HEK293 (cell line): ENCODE data around the gene LTV1.

Experiments
- CTCF ChIA-PET: fragments of 350-600 bp; formaldehyde crosslinking; extraction: SDS; loops from one replicate; lab custom pipeline; 2021; ENCODE audit warnings: antibody characterized with exemption; lab: Yijun Ruan, JAX
- POLR2A ChIA-PET: fragments of 300-600 bp; formaldehyde crosslinking; extraction: SDS; loops from one replicate; lab custom pipeline; 2020; ENCODE audit warnings: antibody characterized with exemption, inconsistent platforms; lab: Yijun Ruan, JAX
- H3K27ac ChIP-seq: fragments of 200-500 bp; sonication (Bioruptor generic); 2 replicates; pipeline ENCODE4 v1.5.1; 2014; ENCODE audit warnings: low read depth, low read length, control low read depth, inconsistent platforms; ENCODE audit errors: extremely low read depth
- H3K36me3 ChIP-seq, 2 experiments: fragments of 200-500 bp in 1 of 2; sonication (Bioruptor generic) in 1 of 2; 1 replicate in 1 of 2; 2 replicates in 1 of 2; pipeline ENCODE4 v1.5.1; 2014 to 2017; ENCODE audit warnings: inconsistent platforms in 2 of 2, low read length in 2 of 2; ENCODE audit not compliant: control insufficient read depth in 2 of 2, insufficient read depth in 1 of 2
- H3K4me1 ChIP-seq: fragments of 200-500 bp; sonication (Bioruptor generic); 2 replicates; pipeline ENCODE4 v1.5.1; 2014; ENCODE audit warnings: mild to moderate bottlenecking, low read length, inconsistent platforms; ENCODE audit not compliant: control insufficient read depth, insufficient read depth
- H3K4me3 ChIP-seq: 2 replicates; pipeline ENCODE4 v1.5.1; 2011; ENCODE audit warnings: low read depth, mild to moderate bottlenecking, control low read depth, low read length, moderate library complexity
- H3K9me3 ChIP-seq: fragments of 200-500 bp; sonication (Bioruptor generic); 2 replicates; pipeline ENCODE4 v1.5.1; 2014; ENCODE audit warnings: low read depth, low read length, inconsistent platforms; ENCODE audit not compliant: control insufficient read depth, insufficient read depth
- GLI4 ChIP-seq: fragments of 450-650 bp; formaldehyde crosslinking; IDR thresholded peaks from 2 replicates; pipeline ENCODE4 v1.5.1; 2016; ENCODE audit warnings: missing biosample characterization, missing genetic modification characterization
- HOXD13 ChIP-seq: sonication (generic); formaldehyde crosslinking; IDR thresholded peaks from 2 replicates; pipeline ENCODE4 v1.8.0; 2022; ENCODE audit warnings: missing genetic modification reagents, borderline replicate concordance
- KLF8 ChIP-seq: fragments of 450-650 bp; formaldehyde crosslinking; IDR thresholded peaks from 2 replicates; pipeline ENCODE4 v1.5.1; 2016; ENCODE audit warnings: missing biosample characterization, missing genetic modification characterization
- OSR2 ChIP-seq: fragments of 450-650 bp; formaldehyde crosslinking; IDR thresholded peaks from 2 replicates; pipeline ENCODE4 v1.5.1; 2016; ENCODE audit warnings: missing biosample characterization, missing genetic modification characterization
- OVOL3 ChIP-seq: fragments of 450-650 bp; formaldehyde crosslinking; IDR thresholded peaks from 2 replicates; pipeline ENCODE4 v1.5.1; 2016; ENCODE audit warnings: missing biosample characterization, missing genetic modification characterization
- YY1 ChIP-seq: fragments of 450-650 bp; formaldehyde crosslinking; IDR thresholded peaks from 2 replicates; pipeline ENCODE4 v1.5.1; 2018; ENCODE audit warnings: missing biosample characterization, missing genetic modification characterization
- ZNF133 ChIP-seq: fragments of 450-650 bp; formaldehyde crosslinking; IDR thresholded peaks from 2 replicates; pipeline ENCODE4 v1.5.1; 2016; ENCODE audit warnings: missing biosample characterization, missing genetic modification characterization
- ZNF324 ChIP-seq: fragments of 450-650 bp; formaldehyde crosslinking; IDR thresholded peaks from 2 replicates; pipeline ENCODE4 v1.5.1; 2016; ENCODE audit warnings: missing biosample characterization, missing genetic modification characterization
- ZNF350 ChIP-seq: fragments of 450-650 bp; formaldehyde crosslinking; IDR thresholded peaks from 2 replicates; pipeline ENCODE4 v1.5.0; 2017; ENCODE audit warnings: missing biosample characterization, mild to moderate bottlenecking, missing genetic modification characterization
- ZNF423 ChIP-seq: fragments of 450-650 bp; formaldehyde crosslinking; IDR thresholded peaks from 2 replicates; pipeline ENCODE4 v1.5.1; 2016; ENCODE audit warnings: missing biosample characterization, missing genetic modification characterization
- ZNF433 ChIP-seq: fragments of 450-650 bp; formaldehyde crosslinking; IDR thresholded peaks from 2 replicates; pipeline ENCODE4 v1.5.1; 2016; ENCODE audit warnings: missing biosample characterization, missing genetic modification characterization, low read depth
- ZNF560 ChIP-seq: fragments of 450-650 bp; formaldehyde crosslinking; IDR thresholded peaks from 2 replicates; pipeline ENCODE4 v1.5.1; 2017; ENCODE audit warnings: missing biosample characterization, missing genetic modification characterization, borderline replicate concordance
- ZNF768 ChIP-seq: fragments of 450-650 bp; formaldehyde crosslinking; IDR thresholded peaks from 2 replicates; pipeline ENCODE4 v1.5.1; 2018; ENCODE audit warnings: missing biosample characterization, mild to moderate bottlenecking, missing genetic modification characterization
- TF ChIP-seq, protein P1 (sequence below): fragments of 450-650 bp; formaldehyde crosslinking; optimal IDR thresholded peaks from 2 replicates; pipeline ENCODE3; 2016; ENCODE audit warnings: missing biosample characterization, mild to moderate bottlenecking, missing genetic modification characterization
- TF ChIP-seq, protein P2 (sequence below): IDR thresholded peaks from 2 replicates; pipeline ENCODE4 v1.6.1; 2011; ENCODE audit warnings: mild to moderate bottlenecking, low read depth, low read length, borderline replicate concordance
- TF ChIP-seq, protein P3 (sequence below): fragments of 450-650 bp; IDR thresholded peaks from 2 replicates; pipeline ENCODE4 v1.5.1; 2018; ENCODE audit warnings: missing biosample characterization, missing genetic modification characterization
- TF ChIP-seq, protein P4 (sequence below): sonication (generic); formaldehyde crosslinking; IDR thresholded peaks from 2 replicates; pipeline ENCODE4 v1.8.1; 2022; ENCODE audit warnings: mild to moderate bottlenecking, moderate library complexity, missing genetic modification reagents
- TF ChIP-seq, protein P5 (sequence below): fragments of 450-650 bp; formaldehyde crosslinking; IDR thresholded peaks from 2 replicates; pipeline ENCODE4 v1.5.1; 2016; ENCODE audit warnings: missing biosample characterization, missing genetic modification characterization

The LTV1 gene

DNA sequence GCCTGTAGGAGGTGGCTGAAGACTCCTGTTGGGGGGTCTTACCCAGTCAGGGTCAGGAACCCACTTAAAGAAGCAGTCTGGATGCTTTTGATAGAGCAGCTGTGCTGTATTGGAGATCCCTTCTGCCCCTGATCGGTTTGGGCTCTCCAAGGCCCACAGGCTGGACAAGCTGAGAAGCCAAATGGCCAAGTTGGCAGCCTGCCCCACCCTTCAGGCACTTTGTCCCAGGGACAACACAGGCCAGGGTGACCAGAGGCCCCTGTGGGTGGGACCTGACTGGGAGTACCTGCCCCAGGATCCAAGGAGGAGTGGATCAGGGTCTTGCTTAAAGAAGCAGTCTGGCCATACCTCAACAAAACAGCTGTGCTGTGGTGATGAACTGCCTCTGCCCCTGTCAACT is 69.5 kb downstream of the LTV1 start:
- ChIA-PET CTCF (interaction anchor here (1.1 kb wide), 1 partner anchor 29 kb away, joined by 4 read pairs; no protein-coding TSS in a partner anchor), POLR2A (no interaction called here)
- Histone ChIP-seq H3K4me1 (no peaks in the 10 kb centered on the region), H3K9me3 (no peaks in the 10 kb centered on the region), H3K4me3 (no peak overlapping the region), H3K36me3 (no peaks in the 10 kb centered on the region), H3K27ac (no peak overlapping the region)
- no peak for TF ChIP-seq ZNF350
- TF ChIP-seq, protein P1, sequence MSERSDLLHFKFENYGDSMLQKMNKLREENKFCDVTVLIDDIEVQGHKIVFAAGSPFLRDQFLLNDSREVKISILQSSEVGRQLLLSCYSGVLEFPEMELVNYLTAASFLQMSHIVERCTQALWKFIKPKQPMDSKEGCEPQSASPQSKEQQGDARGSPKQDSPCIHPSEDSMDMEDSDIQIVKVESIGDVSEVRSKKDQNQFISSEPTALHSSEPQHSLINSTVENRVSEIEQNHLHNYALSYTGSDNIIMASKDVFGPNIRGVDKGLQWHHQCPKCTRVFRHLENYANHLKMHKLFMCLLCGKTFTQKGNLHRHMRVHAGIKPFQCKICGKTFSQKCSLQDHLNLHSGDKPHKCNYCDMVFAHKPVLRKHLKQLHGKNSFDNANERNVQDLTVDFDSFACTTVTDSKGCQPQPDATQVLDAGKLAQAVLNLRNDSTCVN (tag by site-specific recombination): no peak
- TF ChIP-seq, protein P2, sequence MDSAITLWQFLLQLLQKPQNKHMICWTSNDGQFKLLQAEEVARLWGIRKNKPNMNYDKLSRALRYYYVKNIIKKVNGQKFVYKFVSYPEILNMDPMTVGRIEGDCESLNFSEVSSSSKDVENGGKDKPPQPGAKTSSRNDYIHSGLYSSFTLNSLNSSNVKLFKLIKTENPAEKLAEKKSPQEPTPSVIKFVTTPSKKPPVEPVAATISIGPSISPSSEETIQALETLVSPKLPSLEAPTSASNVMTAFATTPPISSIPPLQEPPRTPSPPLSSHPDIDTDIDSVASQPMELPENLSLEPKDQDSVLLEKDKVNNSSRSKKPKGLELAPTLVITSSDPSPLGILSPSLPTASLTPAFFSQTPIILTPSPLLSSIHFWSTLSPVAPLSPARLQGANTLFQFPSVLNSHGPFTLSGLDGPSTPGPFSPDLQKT: no peak
- no peak for TF ChIP-seq OVOL3 (tag by site-specific recombination)
- no peak for TF ChIP-seq YY1 (tag by site-specific recombination)
- no peak for TF ChIP-seq HOXD13 (CRISPR knock-in tag)
- TF ChIP-seq GLI4: no peak
- TF ChIP-seq ZNF423: no peak
- no peak for TF ChIP-seq ZNF560 (tag by site-specific recombination)
- TF ChIP-seq ZNF133: no peak
- TF ChIP-seq KLF8 (tag by site-specific recombination): no peak
- TF ChIP-seq, protein P3, sequence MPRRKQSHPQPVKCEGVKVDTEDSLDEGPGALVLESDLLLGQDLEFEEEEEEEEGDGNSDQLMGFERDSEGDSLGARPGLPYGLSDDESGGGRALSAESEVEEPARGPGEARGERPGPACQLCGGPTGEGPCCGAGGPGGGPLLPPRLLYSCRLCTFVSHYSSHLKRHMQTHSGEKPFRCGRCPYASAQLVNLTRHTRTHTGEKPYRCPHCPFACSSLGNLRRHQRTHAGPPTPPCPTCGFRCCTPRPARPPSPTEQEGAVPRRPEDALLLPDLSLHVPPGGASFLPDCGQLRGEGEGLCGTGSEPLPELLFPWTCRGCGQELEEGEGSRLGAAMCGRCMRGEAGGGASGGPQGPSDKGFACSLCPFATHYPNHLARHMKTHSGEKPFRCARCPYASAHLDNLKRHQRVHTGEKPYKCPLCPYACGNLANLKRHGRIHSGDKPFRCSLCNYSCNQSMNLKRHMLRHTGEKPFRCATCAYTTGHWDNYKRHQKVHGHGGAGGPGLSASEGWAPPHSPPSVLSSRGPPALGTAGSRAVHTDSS: no peak
- TF ChIP-seq ZNF433: no peak
- TF ChIP-seq, protein P4, sequence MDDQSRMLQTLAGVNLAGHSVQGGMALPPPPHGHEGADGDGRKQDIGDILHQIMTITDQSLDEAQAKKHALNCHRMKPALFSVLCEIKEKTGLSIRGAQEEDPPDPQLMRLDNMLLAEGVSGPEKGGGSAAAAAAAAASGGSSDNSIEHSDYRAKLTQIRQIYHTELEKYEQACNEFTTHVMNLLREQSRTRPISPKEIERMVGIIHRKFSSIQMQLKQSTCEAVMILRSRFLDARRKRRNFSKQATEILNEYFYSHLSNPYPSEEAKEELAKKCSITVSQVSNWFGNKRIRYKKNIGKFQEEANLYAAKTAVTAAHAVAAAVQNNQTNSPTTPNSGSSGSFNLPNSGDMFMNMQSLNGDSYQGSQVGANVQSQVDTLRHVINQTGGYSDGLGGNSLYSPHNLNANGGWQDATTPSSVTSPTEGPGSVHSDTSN (CRISPR knock-in tag): no peak
- no peak for TF ChIP-seq OSR2
- TF ChIP-seq, protein P5, sequence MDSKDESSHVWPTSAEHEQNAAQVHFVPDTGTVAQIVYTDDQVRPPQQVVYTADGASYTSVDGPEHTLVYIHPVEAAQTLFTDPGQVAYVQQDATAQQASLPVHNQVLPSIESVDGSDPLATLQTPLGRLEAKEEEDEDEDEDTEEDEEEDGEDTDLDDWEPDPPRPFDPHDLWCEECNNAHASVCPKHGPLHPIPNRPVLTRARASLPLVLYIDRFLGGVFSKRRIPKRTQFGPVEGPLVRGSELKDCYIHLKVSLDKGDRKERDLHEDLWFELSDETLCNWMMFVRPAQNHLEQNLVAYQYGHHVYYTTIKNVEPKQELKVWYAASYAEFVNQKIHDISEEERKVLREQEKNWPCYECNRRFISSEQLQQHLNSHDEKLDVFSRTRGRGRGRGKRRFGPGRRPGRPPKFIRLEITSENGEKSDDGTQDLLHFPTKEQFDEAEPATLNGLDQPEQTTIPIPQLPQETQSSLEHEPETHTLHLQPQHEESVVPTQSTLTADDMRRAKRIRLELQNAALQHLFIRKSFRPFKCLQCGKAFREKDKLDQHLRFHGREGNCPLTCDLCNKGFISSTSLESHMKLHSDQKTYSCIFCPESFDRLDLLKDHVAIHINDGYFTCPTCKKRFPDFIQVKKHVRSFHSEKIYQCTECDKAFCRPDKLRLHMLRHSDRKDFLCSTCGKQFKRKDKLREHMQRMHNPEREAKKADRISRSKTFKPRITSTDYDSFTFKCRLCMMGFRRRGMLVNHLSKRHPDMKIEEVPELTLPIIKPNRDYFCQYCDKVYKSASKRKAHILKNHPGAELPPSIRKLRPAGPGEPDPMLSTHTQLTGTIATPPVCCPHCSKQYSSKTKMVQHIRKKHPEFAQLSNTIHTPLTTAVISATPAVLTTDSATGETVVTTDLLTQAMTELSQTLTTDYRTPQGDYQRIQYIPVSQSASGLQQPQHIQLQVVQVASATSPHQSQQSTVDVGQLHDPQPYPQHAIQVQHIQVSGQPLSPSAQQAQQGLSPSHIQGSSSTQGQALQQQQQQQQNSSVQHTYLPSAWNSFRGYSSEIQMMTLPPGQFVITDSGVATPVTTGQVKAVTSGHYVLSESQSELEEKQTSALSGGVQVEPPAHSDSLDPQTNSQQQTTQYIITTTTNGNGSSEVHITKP (tag by site-specific recombination): no peak
- TF ChIP-seq ZNF324 (tag by site-specific recombination): no peak
- TF ChIP-seq ZNF768: no peak
